Inflammatory macrophage treated with lipopolysaccharide for 4 hours (primary cell): ENCODE data around the gene RARG.
"Not testable (repeated sequence)": the region's sequence is repeated elsewhere in the genome, so short reads cannot be mapped to it uniquely, and the experiment has no call there.

Source experiments
- DNase-seq: peaks from one replicate; pipeline ENCODE4 v3.0.0-alpha.2; 2020

RARG gene

GRCh38 chr12:53205747-53206419, 26.1 kb downstream of the RARG start:
- DNase-seq = peak; percentile 84

GRCh38 chr12:53204351-53204750, 27.7 kb downstream of the RARG start:
- DNase-seq = peak; percentile 58

GRCh38 chr12:53202316-53202715, 29.7 kb downstream of the RARG start:
- not testable (repeated sequence) for DNase-seq

- DNase-seq = no peak
Measured at GRCh38 chr12:53201639-53202038, 30.4 kb downstream of the RARG start.

GRCh38 chr12:53201177-53201541, 30.9 kb downstream of the RARG start:
- no peak for DNase-seq

GRCh38 chr12:53200458-53201176, 31.4 kb downstream of the RARG start:
- DNase-seq = peak; percentile 54

- no peak for DNase-seq
Measured at GRCh38 chr12:53200107-53200457, 31.9 kb downstream of the RARG start.

- no peak for DNase-seq
Measured at GRCh38 chr12:53199700-53200099, 32.3 kb downstream of the RARG start.

GRCh38 chr12:53198486-53199110, 33.4 kb downstream of the RARG start:
- no peak for DNase-seq

GRCh38 chr12:53197011-53197640, 34.9 kb downstream of the RARG start:
- no peak for DNase-seq

- DNase-seq = no peak
Measured at GRCh38 chr12:53196486-53196885, 35.5 kb downstream of the RARG start.

- DNase-seq = no peak
Measured at GRCh38 chr12:53195516-53196420, 36.2 kb downstream of the RARG start.

GRCh38 chr12:53194973-53195372, 37.0 kb downstream of the RARG start:
- DNase-seq = no peak

GRCh38 chr12:53193985-53194716, 37.9 kb downstream of the RARG start:
- no peak for DNase-seq

- DNase-seq = no peak
Measured at GRCh38 chr12:53193040-53193439, 39.0 kb downstream of the RARG start.

- DNase-seq = no peak
Measured at GRCh38 chr12:53192531-53193021, 39.4 kb downstream of the RARG start.

- no peak for DNase-seq
Measured at GRCh38 chr12:53191885-53192530, 40.0 kb downstream of the RARG start.

- no peak for DNase-seq
Measured at GRCh38 chr12:53191096-53191884, 40.7 kb downstream of the RARG start.

GRCh38 chr12:53190108-53190729, 41.8 kb downstream of the RARG start:
- no peak for DNase-seq
